ENCODE results near the gene RIN3. TPM values are rescaled to one million over a fixed set of nuclear protein-coding genes. Genes with fewer than 3 reads are reported as not detected.

Gene RIN3
- total and polyA plus RNA-seq, 2 donors (not counting 3 experiments of a cell fraction or from before 2014, with no cell fraction given), result 5.1 to 20.8 TPM

- ChIA-PET POLR2A (no interaction called here), CTCF (interaction anchor here (0.7 to 0.9 kb wide), 2 partner anchors 10 to 351 kb away, joined by 3 to 5 read pairs; no protein-coding TSS in a partner anchor)
- H3K9me3 ChIP-seq (replicated peaks; ENCODE audit: control insufficient read depth, insufficient read depth, low read length), result no peaks in the 10 kb centered on the region
- dilution Hi-C loops (cut with MboI; ENCODE audit: extremely low pct_ligation_motif_present, low sequenced_read_pairs) (loop anchor here (25.0 kb wide), 1 partner anchor 314 kb away; no protein-coding TSS in a partner anchor), intact Hi-C loops (cut with micrococcal nuclease) (no loop called here)
- no peak overlapping the region for H3K27ac ChIP-seq (ENCODE audit: insufficient read depth, low read depth, low read length)
- no peaks in the 10 kb centered on the region for H3K79me2 ChIP-seq (ENCODE audit: control insufficient read depth, insufficient read depth, low read length)
- H3K9ac ChIP-seq (replicated peaks; ENCODE audit: extremely low read depth, insufficient read depth, low read length), result no peak overlapping the region
- peaks cover 0 to 4% of the 10 kb centered on the region in 2 experiments for H3K36me3 ChIP-seq (ENCODE audit: control insufficient read depth in 2 of 2, extremely low read depth in 1 of 2, insufficient read depth in 2 of 2, low read length in 2 of 2)
- no peak overlapping the region for H3K4me3 ChIP-seq (replicated peaks in 1 of 3; ENCODE audit: insufficient read depth in 1 of 3, low read depth in 1 of 3, low read length in 3 of 3)
- no peaks in the 10 kb centered on the region for H3K9me1 ChIP-seq (replicated peaks; ENCODE audit: control insufficient read depth, extremely low read depth, insufficient read depth, low read length)
- no TSS peak for BruUV-seq (replicated peaks)
- no peak for TF ChIP-seq JUN (IDR thresholded peaks at IDR 0.05; ENCODE audit: borderline replicate concordance, insufficient read depth, insufficient read length, low read depth)
- no peak for TF ChIP-seq MAX (IDR thresholded peaks at IDR 0.05; ENCODE audit: insufficient read depth, insufficient read length)
- TF ChIP-seq CTCF (IDR thresholded peaks at IDR 0.05; ENCODE audit: extremely low read depth in 1 of 2, insufficient read depth in 1 of 2, low read depth in 1 of 2, low read length in 2 of 2), result no peak
- TF ChIP-seq EZH2 (IDR thresholded peaks at IDR 0.05; ENCODE audit: borderline replicate concordance, low read depth, low read length, severe bottlenecking), result no peak
- TF ChIP-seq MYC (IDR thresholded peaks at IDR 0.05; ENCODE audit: low read depth, low read length), result no peak
- no peak for TF ChIP-seq POLR2AphosphoS5 (IDR thresholded peaks at IDR 0.05; ENCODE audit: insufficient read depth, low read depth, low read length)
- TF ChIP-seq GATA2 (IDR thresholded peaks at IDR 0.05; ENCODE audit: insufficient read depth, insufficient read length, low read depth, low read length), result no peak
- no peak for TF ChIP-seq POLR2A (IDR thresholded peaks at IDR 0.05; ENCODE audit: low read depth, low read length)
- TF ChIP-seq FOS (IDR thresholded peaks at IDR 0.05; ENCODE audit: borderline replicate concordance, insufficient read depth, low read length), result no peak
- no peak overlapping the region for H2AFZ ChIP-seq (ENCODE audit: low read depth, low read length)
- H3K4me2 ChIP-seq (ENCODE audit: insufficient read depth, low read length), result no peak overlapping the region
- FAIRE-seq (no peak), DNase-seq (ENCODE audit: low read depth, low spot score) (no peak)
- H3K4me1 ChIP-seq (ENCODE audit: control insufficient read depth, extremely low read depth, insufficient read depth, low read length), result peaks cover 4% of the 10 kb centered on the region
- H3K27me3 ChIP-seq (ENCODE audit: control insufficient read depth in 2 of 2, insufficient read depth in 2 of 2, low read length in 2 of 2), result no peaks in the 10 kb centered on the region
- H4K20me1 ChIP-seq (replicated peaks; ENCODE audit: control insufficient read depth, extremely low read depth, insufficient read depth, low read length), result no peaks in the 10 kb centered on the region
Measured at GRCh38 chr14:92676403-92677086, 163.0 kb downstream of the RIN3 start.
